Neural crest cell (in vitro differentiated cells): ENCODE results near the gene ZDHHC19. TPM values are rescaled to one million over a fixed set of nuclear protein-coding genes. Genes with fewer than 3 reads are reported as not detected.
A peak's percentile ranks its signal among the peaks of the same experiment; 100 is the strongest.
"Not testable (repeated sequence)": the region's sequence is repeated elsewhere in the genome, so short reads cannot be mapped to it uniquely, and the experiment has no call there.

ENCODE experiments used
- DNase-seq: peaks from one replicate; pipeline ENCODE4 v3.0.0; 2021; ENCODE audit warnings: low read depth, mixed read lengths, low spot score
- H3K27ac Mint-ChIP-seq: one replicate; pipeline ENCODE4 v1.8.0; 2021; ENCODE audit warnings: mild to moderate bottlenecking, mixed read lengths; ENCODE audit not compliant: unreplicated experiment
- H3K27me3 Mint-ChIP-seq: 2 replicates; pipeline ENCODE4 v1.8.0; 2021; ENCODE audit warnings: low read depth, mild to moderate bottlenecking, mixed read lengths
- H3K36me3 Mint-ChIP-seq: 2 replicates; pipeline ENCODE4 v1.8.0; 2021; ENCODE audit warnings: low read depth, mild to moderate bottlenecking, mixed read lengths
- H3K4me1 Mint-ChIP-seq: 2 replicates; pipeline ENCODE4 v1.8.0; 2021; ENCODE audit warnings: mixed read lengths
- H3K4me3 Mint-ChIP-seq: one replicate; pipeline ENCODE4 v1.8.0; 2021; ENCODE audit warnings: mild to moderate bottlenecking, mixed read lengths
- H3K9me3 Mint-ChIP-seq: 2 replicates; pipeline ENCODE4 v1.8.0; 2021; ENCODE audit warnings: mixed read lengths
- CTCF ChIP-seq: fragments of 200-600 bp; sonication (generic); conservative IDR thresholded peaks from 2 replicates; pipeline ENCODE4 v1.5.0; 2021; ENCODE audit warnings: antibody characterized with exemption, mild to moderate bottlenecking
- total RNA-seq: library from RNA; stranded (reverse); gene quantifications from 2 replicates; pipeline ENCODE4 v1.2.1, GENCODE V29; 2021

Gene ZDHHC19
- total RNA-seq, 1 donor from 2014 or later: not detected

GRCh38 chr3:196208942-196209695, 2.1 kb downstream of the ZDHHC19 start:
- TF ChIP-seq CTCF: no peak
- H3K36me3 Mint-ChIP-seq: no peaks in the 10 kb centered on the region
- peaks cover 11% of the 10 kb centered on the region for H3K27me3 Mint-ChIP-seq
- no peak for DNase-seq
- peaks cover 10% of the 10 kb centered on the region for H3K4me1 Mint-ChIP-seq
- H3K9me3 Mint-ChIP-seq: no peaks in the 10 kb centered on the region
- H3K27ac Mint-ChIP-seq: no peak overlapping the region
- no peak overlapping the region for H3K4me3 Mint-ChIP-seq

GRCh38 chr3:196207833-196208607, 3.2 kb downstream of the ZDHHC19 start:
- Mint-ChIP-seq H3K27ac (no peak overlapping the region), H3K36me3 (no peaks in the 10 kb centered on the region), H3K9me3 (no peaks in the 10 kb centered on the region), H3K27me3 (peaks cover 16% of the 10 kb centered on the region), H3K4me3 (peak overlapping the region; percentile 61), H3K4me1 (peaks cover 9% of the 10 kb centered on the region)
- TF ChIP-seq CTCF: no peak
- no peak for DNase-seq

GRCh38 chr3:196207159-196207832, 3.9 kb downstream of the ZDHHC19 start:
- peaks cover 16% of the 10 kb centered on the region for H3K27me3 Mint-ChIP-seq
- no peak for DNase-seq

DNA sequence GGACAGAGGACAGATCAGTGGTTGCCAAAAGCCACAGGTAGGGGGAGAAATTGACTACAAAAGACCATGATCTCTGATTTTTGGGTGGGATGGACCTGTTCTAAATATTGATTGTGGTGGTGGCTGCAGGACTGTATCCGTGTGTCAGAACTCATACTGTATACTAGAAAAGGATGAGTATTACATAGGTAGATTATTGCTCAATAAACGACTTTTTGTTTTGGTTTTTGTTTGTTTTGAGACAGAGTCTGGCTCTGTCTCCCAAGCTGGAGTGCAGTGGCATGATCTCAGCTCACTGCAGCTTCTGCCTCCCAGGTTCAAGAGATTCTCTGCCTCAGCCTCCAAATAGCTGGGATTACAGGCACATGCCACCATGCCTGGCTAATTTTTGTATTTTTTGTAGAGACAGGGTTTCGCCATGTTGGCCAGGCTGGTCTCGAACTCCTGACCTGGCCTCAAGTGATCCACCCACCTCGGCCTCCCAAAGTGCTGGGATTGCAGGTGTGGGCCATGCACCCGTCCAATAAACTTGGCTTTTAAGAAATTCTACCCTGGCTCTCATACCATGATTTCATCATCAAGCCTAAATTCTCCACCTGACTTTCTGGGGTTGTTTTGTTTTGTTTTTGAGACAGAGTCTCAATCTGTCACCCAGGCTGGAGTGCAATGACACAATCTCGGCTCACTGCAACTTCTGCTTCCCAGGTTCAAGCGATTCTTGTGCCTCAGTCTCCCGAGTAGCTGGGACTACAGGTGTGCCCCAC, 5.6 kb downstream of the ZDHHC19 start:
- H3K36me3 Mint-ChIP-seq, H3K4me3 Mint-ChIP-seq, H3K4me1 Mint-ChIP-seq, H3K9me3 Mint-ChIP-seq, H3K27ac Mint-ChIP-seq, DNase-seq: not testable (repeated sequence)
- H3K27me3 Mint-ChIP-seq: peaks cover 16% of the 10 kb centered on the region

More at GRCh38 chr3:196207159-196207832, 3.9 kb downstream of the ZDHHC19 start:
- Mint-ChIP-seq H3K9me3 (no peaks in the 10 kb centered on the region), H3K27ac (no peak overlapping the region), H3K36me3 (no peaks in the 10 kb centered on the region), H3K4me1 (peaks cover 12% of the 10 kb centered on the region), H3K4me3 (no peak overlapping the region)
- no peak for TF ChIP-seq CTCF

DNA sequence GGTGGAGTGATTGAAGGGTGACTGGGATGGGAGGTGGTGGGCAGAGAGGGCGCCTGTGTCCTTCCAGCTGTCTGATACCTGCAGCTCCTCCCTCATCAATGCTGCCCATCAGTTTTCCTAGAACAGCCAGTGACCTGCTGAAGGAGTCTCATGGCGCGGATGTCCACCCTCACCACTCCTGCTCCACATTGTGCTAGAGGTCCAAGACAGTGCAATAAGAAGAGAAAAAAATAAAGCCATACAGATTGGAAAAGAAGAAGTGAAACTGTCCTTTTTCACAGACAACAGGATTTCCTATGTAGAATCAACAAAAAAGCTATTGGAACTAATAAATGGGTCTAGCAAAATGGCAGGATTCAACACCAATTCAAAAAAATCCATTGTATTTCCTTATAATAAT, 7.4 kb downstream of the ZDHHC19 start:
- H3K27ac Mint-ChIP-seq: no peak overlapping the region
- TF ChIP-seq CTCF: no peak
- H3K4me1 Mint-ChIP-seq: peaks cover 3% of the 10 kb centered on the region

More for the DNA sequence above, 7.4 kb downstream of the ZDHHC19 start:
- H3K9me3 Mint-ChIP-seq: no peaks in the 10 kb centered on the region
- DNase-seq: no peak
- no peaks in the 10 kb centered on the region for H3K36me3 Mint-ChIP-seq
- H3K27me3 Mint-ChIP-seq: peaks cover 16% of the 10 kb centered on the region
- H3K4me3 Mint-ChIP-seq: no peak overlapping the region
